Lower leg skin (tissue), 4 donors: ENCODE results near the gene HAND1. TPM values are rescaled to one million over a fixed set of nuclear protein-coding genes. Genes with fewer than 3 reads are reported as not detected.

Source experiments
- DNase-seq, 2 donors: peaks; one replicate each; pipeline ENCODE4 v3.0.0-alpha.2; 2019; ENCODE audit warnings: low spot score in 2 of 2
- H3K4me3 ChIP-seq: fragments of 200-600 bp; sonication (generic); 2 replicates; pipeline ENCODE4 v1.5.1; 2017; ENCODE audit warnings: mild to moderate bottlenecking, low read depth; ENCODE audit not compliant: poor library complexity, severe bottlenecking
- POLR2A ChIP-seq, 2 donors: fragments of 450-650 bp; IDR thresholded peaks; one replicate each; pipeline ENCODE4 v1.6.1; 2016 to 2017; ENCODE audit warnings: antibody characterized with exemption in 2 of 2, mild to moderate bottlenecking in 1 of 2, moderate library complexity in 1 of 2
- WGBS, 2 donors: methylation state at CpG; one replicate each; pipeline ENCODE4 v1.1.5; 2018; 5-methylcytosine and 5-hydroxymethylcytosine counted together
- intact Hi-C: fragments of 100-400 bp; cut with DNase I; formaldehyde crosslinking; loops from one replicate; pipeline ENCODE4 v1.15.0; 2023; ENCODE audit warnings: low total_unique reads
- total RNA-seq, 4 donors: library from RNA; depleted of rRNA; stranded (reverse); fragments of >200 nt; gene quantifications; one replicate each; pipeline ENCODE4 v1.1.0, GENCODE V29; 2016
- TF ChIP-seq, protein P1 (sequence below), 3 donors: fragments of 450-650 bp; IDR thresholded peaks; one replicate each; pipeline ENCODE4 v1.5.1; 2016; ENCODE audit warnings: antibody characterized with exemption in 3 of 3, mild to moderate bottlenecking in 3 of 3, moderate library complexity in 2 of 3

HAND1 gene
- total RNA-seq, 4 donors from 2014 or later: not detected

DNA sequence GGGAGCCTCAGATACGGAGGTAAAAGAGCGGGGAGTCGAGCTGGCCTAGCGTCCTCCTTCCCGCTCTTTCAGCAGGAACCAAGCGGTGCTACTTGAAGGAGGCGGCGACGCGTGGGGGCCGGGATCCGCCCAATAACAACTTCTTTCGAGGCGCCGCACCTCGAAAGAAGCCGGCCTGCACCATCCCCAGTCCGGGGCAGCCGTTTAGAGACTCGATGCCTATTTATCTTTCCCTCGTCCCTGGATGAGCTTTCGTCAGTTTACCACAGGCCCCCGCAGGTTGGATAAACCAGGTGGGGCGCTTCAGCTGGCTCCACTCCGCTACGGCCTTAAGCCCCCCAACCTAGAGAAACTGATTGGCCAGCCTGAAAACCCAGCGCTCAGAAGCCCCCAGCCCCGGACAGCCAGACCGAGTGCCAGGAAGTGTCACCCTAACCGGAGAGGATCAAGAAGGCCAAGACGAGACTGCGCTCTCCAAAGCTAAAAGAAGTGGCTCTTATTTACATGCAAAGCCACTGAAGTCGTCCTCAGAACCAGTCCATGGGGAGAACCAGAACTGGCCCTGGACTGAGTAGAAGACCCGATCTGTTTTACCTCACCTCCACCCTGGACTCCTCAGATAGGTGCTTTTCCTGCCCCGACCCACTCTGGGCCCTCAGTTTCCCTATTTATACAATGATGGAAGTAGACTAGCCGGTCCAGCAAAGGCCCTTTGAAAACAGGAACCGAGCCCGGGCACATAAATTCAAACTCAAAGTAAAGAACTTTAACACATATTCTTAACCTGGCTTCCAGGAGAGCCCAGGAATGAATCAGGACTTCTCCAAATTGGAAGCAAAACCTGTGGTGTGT, 1.4 kb downstream of the HAND1 start:
- intact Hi-C loops: no loop called here
- no peak for TF ChIP-seq POLR2A (IDR thresholded peaks at IDR 0.05)
- TF ChIP-seq, protein P1, sequence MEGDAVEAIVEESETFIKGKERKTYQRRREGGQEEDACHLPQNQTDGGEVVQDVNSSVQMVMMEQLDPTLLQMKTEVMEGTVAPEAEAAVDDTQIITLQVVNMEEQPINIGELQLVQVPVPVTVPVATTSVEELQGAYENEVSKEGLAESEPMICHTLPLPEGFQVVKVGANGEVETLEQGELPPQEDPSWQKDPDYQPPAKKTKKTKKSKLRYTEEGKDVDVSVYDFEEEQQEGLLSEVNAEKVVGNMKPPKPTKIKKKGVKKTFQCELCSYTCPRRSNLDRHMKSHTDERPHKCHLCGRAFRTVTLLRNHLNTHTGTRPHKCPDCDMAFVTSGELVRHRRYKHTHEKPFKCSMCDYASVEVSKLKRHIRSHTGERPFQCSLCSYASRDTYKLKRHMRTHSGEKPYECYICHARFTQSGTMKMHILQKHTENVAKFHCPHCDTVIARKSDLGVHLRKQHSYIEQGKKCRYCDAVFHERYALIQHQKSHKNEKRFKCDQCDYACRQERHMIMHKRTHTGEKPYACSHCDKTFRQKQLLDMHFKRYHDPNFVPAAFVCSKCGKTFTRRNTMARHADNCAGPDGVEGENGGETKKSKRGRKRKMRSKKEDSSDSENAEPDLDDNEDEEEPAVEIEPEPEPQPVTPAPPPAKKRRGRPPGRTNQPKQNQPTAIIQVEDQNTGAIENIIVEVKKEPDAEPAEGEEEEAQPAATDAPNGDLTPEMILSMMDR (IDR thresholded peaks at IDR 0.05): no peak
- H3K4me3 ChIP-seq: no peak overlapping the region
- WGBS, 2 donors: 5 to 6% methylated on average over 37 to 38 of the region's 38 CpGs
- DNase-seq: peak in 1 of 2 donors; percentile 80

DNA sequence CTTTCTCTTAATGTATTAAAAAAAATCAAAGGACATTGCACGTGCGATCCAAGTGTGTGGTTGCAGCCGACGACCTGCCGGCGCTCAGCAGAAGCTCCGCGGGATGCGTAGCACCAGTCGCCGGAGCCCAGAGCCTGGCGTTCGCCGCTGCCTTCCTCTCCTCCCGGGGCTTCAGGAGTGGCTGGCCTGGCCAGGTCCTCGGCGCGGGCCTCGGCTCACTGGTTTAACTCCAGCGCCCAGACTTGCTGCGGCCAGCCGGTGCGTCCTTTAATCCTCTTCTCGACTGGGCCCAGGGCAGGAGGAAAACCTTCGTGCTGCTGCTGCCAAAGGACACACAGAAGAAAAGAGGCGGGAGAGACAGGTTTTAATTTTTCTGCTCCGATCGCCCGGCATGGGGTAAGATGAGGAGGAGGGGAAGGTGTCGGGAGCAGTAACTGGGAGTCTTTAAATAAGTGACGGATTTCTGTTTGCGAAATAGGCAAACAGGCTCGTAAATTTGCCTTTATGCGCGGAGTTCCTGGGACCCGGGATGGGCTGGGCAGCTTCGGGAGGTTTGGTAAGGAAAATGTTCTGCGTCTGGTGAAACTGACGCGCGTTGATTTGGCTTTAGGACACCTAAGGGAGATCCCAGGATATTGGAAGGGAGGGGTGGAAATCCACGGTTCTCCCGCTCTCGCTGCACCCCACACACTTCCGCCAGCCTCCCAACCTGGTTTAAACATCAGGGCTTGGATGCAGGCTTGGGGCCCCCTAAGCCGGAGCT, 2.3 kb downstream of the HAND1 start:
- TF ChIP-seq, protein P1 (IDR thresholded peaks at IDR 0.05): no peak
- no peak for TF ChIP-seq POLR2A (IDR thresholded peaks at IDR 0.05)
- no peak overlapping the region for H3K4me3 ChIP-seq
- WGBS, 2 donors: 6 to 13% methylated on average over 42 to 46 of the region's 46 CpGs
- DNase-seq: peak in 1 of 2 donors; percentile 82
- intact Hi-C loops: no loop called here

DNA sequence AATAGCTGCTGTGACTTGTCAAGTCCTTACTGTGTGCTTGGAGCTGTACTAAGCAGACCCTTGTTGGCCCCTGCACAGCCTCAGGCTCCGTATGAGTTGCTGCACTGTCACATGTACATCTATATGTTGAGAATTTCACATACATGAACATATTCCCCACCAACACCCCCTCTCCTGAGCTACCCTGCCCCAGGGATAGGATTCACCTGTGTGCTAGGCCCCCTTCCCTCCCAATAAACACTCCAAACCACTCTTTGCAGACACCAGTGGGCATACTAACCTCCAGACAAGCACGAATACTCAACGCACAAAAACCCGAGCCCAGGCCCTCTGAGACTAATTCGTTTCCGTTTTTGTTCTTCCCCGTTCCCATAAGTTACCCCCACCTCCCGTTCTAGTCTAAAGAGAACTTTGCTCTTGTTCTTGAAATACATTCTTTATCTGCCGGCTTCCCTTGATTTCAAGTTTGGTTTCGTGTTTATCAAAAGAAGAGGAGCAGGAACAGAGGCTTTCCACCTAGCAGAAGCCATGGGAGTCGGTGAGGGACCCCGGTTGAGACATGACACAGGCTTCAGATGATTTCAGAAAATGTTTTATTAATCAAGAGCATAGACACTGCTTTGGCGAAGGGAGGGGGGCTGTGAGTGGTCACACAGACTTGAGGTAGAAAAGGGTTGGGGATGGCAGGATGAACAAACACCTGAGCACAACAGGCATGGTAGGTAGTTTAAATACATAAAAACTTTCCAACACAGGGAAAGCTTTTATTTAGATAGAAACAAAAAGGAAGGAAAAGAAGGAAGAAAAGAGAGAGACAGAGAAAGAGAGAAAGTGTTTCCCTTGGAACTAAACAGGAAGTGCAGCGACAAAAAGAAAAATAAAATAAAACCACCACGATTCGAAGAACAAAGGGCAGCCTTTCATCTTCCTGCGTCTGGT, 3.4 kb downstream of the HAND1 start:
- TF ChIP-seq, protein P1 (IDR thresholded peaks at IDR 0.05): no peak
- no peak for TF ChIP-seq POLR2A (IDR thresholded peaks at IDR 0.05)
- peak in 1 of 2 donors; percentile 52 for DNase-seq
- intact Hi-C loops: no loop called here
- H3K4me3 ChIP-seq: no peak overlapping the region
- 23 to 26% methylated on average over 17 of the region's 17 CpGs for WGBS, 2 donors

DNA sequence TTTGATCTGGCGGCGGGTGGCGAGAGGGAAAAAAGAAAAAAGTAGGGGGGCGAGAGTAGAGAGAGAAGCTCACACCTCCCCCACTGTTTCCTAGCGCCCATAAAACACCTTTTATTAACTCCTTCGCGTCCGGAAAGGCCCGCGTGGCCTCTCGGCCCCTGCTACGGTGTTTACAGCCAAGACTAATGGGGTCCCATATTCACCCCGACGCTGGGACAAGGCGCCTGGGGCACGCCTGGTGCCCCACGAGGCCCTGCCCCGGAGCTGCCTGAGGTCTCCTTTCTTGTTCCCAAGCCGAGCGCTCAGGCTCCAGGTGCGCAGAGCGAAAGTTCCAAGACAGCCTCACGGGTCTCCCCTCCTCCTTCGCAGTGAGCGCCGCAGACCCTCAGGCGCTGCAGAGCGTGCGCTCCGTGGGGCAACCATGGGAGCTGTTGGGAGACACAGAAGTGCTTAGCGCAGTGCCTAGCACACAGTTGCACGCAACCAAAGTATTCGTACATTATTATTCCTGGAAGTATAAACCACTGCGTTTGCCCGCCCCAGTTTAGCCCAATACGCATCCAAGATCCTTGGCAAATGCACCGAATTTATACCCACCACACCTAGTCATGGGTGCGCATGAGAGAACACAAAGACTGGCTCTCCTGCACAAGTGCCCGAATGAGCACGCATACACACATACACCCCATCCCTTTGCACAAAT, 4.3 kb downstream of the HAND1 start:
- 5 to 15% methylated on average over 36 to 37 of the region's 40 CpGs for WGBS, 2 donors
- peak in 1 of 2 donors; percentile 62 for DNase-seq
- TF ChIP-seq, protein P1 (IDR thresholded peaks at IDR 0.05): no peak
- no peak for TF ChIP-seq POLR2A (IDR thresholded peaks at IDR 0.05)
- intact Hi-C loops: no loop called here
- H3K4me3 ChIP-seq: no peak overlapping the region
